Measurements from ENCODE around the gene TTC12.

The TTC12 gene

GRCh38 chr11:113314389-113315301 lies at the start of gene TTC12:
TSS of gene TTC12 (plus strand) at chr11:113314583. CDS start at chr11:113316258, 1,675 bp downstream.
- TF ChIP-seq CTCF (IDR thresholded peaks at IDR 0.05): no peak
- peak; percentile 95 for DNase-seq (ENCODE audit: low spot score)
- peak within 1 kb of the TSS; percentile 77 for H3K4me3 ChIP-seq
- peak within 1 kb of the TSS; percentile 75 to 86 for H3K27ac ChIP-seq

- H3K27ac ChIP-seq: no peak overlapping the region
- no peak for TF ChIP-seq CTCF (IDR thresholded peaks at IDR 0.05)
Observed at GRCh38 chr11:113265362-113265761, 49.0 kb upstream of the TTC12 start.

GRCh38 chr11:113267493-113267892 lies 46.9 kb upstream of the TTC12 start:
- no peak overlapping the region for H3K27ac ChIP-seq
- TF ChIP-seq CTCF (IDR thresholded peaks at IDR 0.05): no peak
- no peak overlapping the region for H3K4me3 ChIP-seq
- DNase-seq (ENCODE audit: low spot score): no peak

More at GRCh38 chr11:113265362-113265761, 49.0 kb upstream of the TTC12 start:
- no peak for DNase-seq (ENCODE audit: low spot score)
- H3K4me3 ChIP-seq: no peak overlapping the region

- no peak overlapping the region for H3K27ac ChIP-seq
- no peak for TF ChIP-seq CTCF (IDR thresholded peaks at IDR 0.05)
- no peak for DNase-seq (ENCODE audit: low spot score)
Observed at GRCh38 chr11:113269096-113269495, 45.3 kb upstream of the TTC12 start.

GRCh38 chr11:113269636-113270035 lies 44.7 kb upstream of the TTC12 start:
- no peak overlapping the region for H3K4me3 ChIP-seq
- TF ChIP-seq CTCF (IDR thresholded peaks at IDR 0.05): no peak
- H3K27ac ChIP-seq: no peak overlapping the region
- DNase-seq (ENCODE audit: low spot score): no peak

More at GRCh38 chr11:113269096-113269495, 45.3 kb upstream of the TTC12 start:
- no peak overlapping the region for H3K4me3 ChIP-seq

GRCh38 chr11:113270080-113270479 lies 44.3 kb upstream of the TTC12 start:
- no peak for DNase-seq (ENCODE audit: low spot score)
- TF ChIP-seq CTCF (IDR thresholded peaks at IDR 0.05): no peak
- no peak overlapping the region for H3K4me3 ChIP-seq
- H3K27ac ChIP-seq: no peak overlapping the region

Data from coronary artery (tissue), 2 donors.